ENCODE measurements around the gene SURF4. TPM values are rescaled to one million over a fixed set of nuclear protein-coding genes. Genes with fewer than 3 reads are reported as not detected.

SURF4 gene
- total and polyA plus RNA-seq, 4 donors: 142 to 386 (median 217) TPM

DNA sequence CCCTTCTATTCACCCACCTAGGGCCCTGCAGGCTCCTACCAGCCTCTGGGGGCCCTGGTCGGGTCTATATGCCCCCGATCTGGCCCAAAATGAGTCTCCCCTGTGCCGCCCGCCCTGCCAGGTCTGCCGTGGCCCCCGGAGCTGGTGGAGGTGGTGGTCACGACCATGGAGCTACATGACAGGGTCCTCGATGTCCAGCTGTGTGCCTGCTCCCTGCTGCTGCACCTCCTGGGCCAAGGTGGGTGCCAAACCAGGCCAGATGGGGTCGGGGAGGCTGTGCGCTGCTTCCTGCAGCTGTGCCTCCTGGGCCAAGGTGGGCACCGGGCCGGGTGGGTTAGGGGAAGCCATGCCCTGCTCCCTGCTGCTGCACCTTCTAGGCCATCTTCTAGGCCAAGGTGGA is 24.4 kb upstream of the SURF4 start (continued):
- TF ChIP-seq, protein P1, sequence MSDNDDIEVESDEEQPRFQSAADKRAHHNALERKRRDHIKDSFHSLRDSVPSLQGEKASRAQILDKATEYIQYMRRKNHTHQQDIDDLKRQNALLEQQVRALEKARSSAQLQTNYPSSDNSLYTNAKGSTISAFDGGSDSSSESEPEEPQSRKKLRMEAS (IDR thresholded peaks at IDR 0.05): no peak

- WGBS: 68% methylated on average over 9 of the region's 9 CpGs
- no peak for DNase-seq (ENCODE audit: low spot score)
- Histone ChIP-seq H3K9ac (ENCODE audit: low read depth in 1 of 2, low read length in 2 of 2) (no peak overlapping the region), H3K4me3 (ENCODE audit: low read depth in 1 of 3, low read length in 3 of 3) (no peak overlapping the region), H3K36me3 (ENCODE audit: control insufficient read depth in 4 of 4, insufficient read depth in 3 of 4, low read depth in 1 of 4, low read length in 3 of 4) (no peaks in the 10 kb centered on the region), H3K27ac (ENCODE audit: low read depth in 1 of 2, low read length in 2 of 2) (no peak overlapping the region), H3K9me3 (ENCODE audit: control insufficient read depth in 4 of 4, low read length in 3 of 4) (no peaks in the 10 kb centered on the region), H3K27me3 (ENCODE audit: control insufficient read depth in 4 of 4, insufficient read depth in 4 of 4, low read length in 3 of 4) (peaks cover 0 to 7% (median 0%) of the 10 kb centered on the region in 4 donors), H3K4me1 (ENCODE audit: control insufficient read depth in 4 of 4, insufficient read depth in 4 of 4, low read length in 3 of 4) (no peaks in the 10 kb centered on the region)
- TF ChIP-seq HNF4A (conservative IDR thresholded peaks at IDR 0.05) (no peak), EGR1 (IDR thresholded peaks at IDR 0.05; ENCODE audit: low read depth in 2 of 2) (no peak)
- TF ChIP-seq, protein P2, sequence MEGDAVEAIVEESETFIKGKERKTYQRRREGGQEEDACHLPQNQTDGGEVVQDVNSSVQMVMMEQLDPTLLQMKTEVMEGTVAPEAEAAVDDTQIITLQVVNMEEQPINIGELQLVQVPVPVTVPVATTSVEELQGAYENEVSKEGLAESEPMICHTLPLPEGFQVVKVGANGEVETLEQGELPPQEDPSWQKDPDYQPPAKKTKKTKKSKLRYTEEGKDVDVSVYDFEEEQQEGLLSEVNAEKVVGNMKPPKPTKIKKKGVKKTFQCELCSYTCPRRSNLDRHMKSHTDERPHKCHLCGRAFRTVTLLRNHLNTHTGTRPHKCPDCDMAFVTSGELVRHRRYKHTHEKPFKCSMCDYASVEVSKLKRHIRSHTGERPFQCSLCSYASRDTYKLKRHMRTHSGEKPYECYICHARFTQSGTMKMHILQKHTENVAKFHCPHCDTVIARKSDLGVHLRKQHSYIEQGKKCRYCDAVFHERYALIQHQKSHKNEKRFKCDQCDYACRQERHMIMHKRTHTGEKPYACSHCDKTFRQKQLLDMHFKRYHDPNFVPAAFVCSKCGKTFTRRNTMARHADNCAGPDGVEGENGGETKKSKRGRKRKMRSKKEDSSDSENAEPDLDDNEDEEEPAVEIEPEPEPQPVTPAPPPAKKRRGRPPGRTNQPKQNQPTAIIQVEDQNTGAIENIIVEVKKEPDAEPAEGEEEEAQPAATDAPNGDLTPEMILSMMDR (IDR thresholded peaks at IDR 0.05; ENCODE audit: low read depth, low read length, missing input control): no peak
- TF ChIP-seq, protein P3, sequence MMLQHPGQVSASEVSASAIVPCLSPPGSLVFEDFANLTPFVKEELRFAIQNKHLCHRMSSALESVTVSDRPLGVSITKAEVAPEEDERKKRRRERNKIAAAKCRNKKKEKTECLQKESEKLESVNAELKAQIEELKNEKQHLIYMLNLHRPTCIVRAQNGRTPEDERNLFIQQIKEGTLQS (IDR thresholded peaks at IDR 0.05): no peak
Observed at GRCh38 chr9:133397895-133398294, 22.0 kb upstream of the SURF4 start.

DNA sequence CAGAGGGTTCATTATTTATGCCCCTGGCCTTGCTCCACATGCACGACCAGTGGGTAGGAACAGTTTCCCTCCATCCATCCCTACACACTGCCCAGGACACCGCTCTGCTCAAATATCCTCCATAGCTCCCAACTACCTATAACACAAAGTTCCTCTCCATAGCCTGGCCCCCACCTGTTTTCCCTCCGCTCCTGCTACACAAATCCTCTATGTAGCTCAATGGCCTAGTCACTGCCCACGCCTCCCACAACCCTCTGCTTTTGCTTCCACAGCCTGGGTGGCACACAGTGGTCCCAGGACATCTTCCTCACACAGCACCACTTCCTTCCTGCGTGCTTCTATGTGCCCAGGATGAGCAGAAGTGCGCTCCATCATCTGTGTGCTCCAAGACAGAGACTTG is 21.5 kb upstream of the SURF4 start:
- TF ChIP-seq SP1 (IDR thresholded peaks at IDR 0.05) (no peak), ZBTB33 (IDR thresholded peaks at IDR 0.05) (no peak), FOXA2 (IDR thresholded peaks at IDR 0.05) (no peak), REST (IDR thresholded peaks at IDR 0.05) (no peak), FOXA1 (IDR thresholded peaks at IDR 0.05) (no peak), EGR1 (IDR thresholded peaks at IDR 0.05; ENCODE audit: low read depth in 2 of 2) (no peak), RAD21 (IDR thresholded peaks at IDR 0.05) (no peak), TAF1 (conservative IDR thresholded peaks at IDR 0.05) (no peak), NR2F2 (IDR thresholded peaks at IDR 0.05) (no peak), HNF4A (conservative IDR thresholded peaks at IDR 0.05) (no peak), HNF4G (IDR thresholded peaks at IDR 0.05) (no peak), JUND (IDR thresholded peaks at IDR 0.05) (no peak)
- TF ChIP-seq, protein P2 (IDR thresholded peaks at IDR 0.05; ENCODE audit: low read depth, low read length, missing input control): no peak
- TF ChIP-seq, protein P1 (IDR thresholded peaks at IDR 0.05): no peak
- TF ChIP-seq, protein P3 (IDR thresholded peaks at IDR 0.05): no peak
- Histone ChIP-seq H3K9ac (ENCODE audit: low read depth in 1 of 2, low read length in 2 of 2) (no peak overlapping the region), H3K4me1 (ENCODE audit: control insufficient read depth in 4 of 4, insufficient read depth in 4 of 4, low read length in 3 of 4) (no peaks in the 10 kb centered on the region), H3K4me3 (ENCODE audit: low read depth in 1 of 3, low read length in 3 of 3) (no peak overlapping the region), H3K27ac (ENCODE audit: low read depth in 1 of 2, low read length in 2 of 2) (no peak overlapping the region), H3K9me3 (ENCODE audit: control insufficient read depth in 4 of 4, low read length in 3 of 4) (no peaks in the 10 kb centered on the region), H3K27me3 (ENCODE audit: control insufficient read depth in 4 of 4, insufficient read depth in 4 of 4, low read length in 3 of 4) (peaks cover 0 to 7% (median 0%) of the 10 kb centered on the region in 4 donors), H3K36me3 (ENCODE audit: control insufficient read depth in 4 of 4, insufficient read depth in 3 of 4, low read depth in 1 of 4, low read length in 3 of 4) (no peaks in the 10 kb centered on the region)
- DNase-seq (ENCODE audit: low spot score): no peak
- 79% methylated on average over 6 of the region's 6 CpGs for WGBS
